NCI-H1930 (cell line): ENCODE measurements around the gene ATF6.
A peak's percentile ranks its signal among the peaks of the same experiment; 100 is the strongest.
"Not testable (repeated sequence)": the region's sequence is repeated elsewhere in the genome, so short reads cannot be mapped to it uniquely, and the experiment has no call there.

Experiments
- DNase-seq, 2 experiments: peaks; one replicate each; lab custom pipeline; 2025; lab: John Stamatoyannopoulos, UW

Gene ATF6

DNA sequence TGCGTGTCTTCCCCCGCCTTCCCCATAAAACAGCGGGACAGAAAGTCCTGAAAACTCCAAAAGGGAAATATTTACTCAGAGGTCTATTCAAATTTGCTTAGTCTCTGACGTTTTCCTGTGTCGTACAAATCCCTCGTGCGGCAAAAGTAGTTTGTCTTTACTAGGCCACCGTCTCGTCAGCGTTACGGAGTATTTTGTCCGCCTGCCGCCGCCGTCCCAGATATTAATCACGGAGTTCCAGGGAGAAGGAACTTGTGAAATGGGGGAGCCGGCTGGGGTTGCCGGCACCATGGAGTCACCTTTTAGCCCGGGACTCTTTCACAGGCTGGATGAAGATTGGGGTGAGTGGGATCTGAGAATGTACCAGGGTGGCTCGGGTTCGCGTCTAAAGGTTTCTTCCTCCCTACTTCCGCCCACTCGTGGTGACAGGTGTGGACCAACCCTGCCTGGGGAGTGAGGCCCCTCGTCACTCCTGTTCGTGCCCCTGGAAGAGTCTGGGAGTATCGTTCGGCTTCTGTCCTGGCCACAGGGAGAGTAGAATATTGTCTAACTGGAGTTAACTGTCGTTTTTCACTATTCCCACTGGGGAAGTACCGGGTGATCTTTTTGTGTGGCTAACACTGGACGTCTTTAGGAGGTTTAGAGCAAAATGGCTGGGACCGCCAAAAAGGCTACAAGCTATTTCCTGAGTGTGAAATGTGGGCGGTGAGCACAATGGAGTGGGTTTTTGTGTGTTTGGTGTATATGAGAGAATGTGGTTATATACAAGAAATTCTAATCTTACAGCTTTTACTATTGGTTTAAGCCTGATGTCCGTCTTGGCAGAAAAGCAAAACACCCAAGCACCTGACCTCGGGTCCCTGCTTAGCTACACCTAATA, at the start of gene ATF6:
TSS of gene ATF6 (plus strand) at position 219 of the 880 bp plus-strand sequence. CDS start at position 260, 41 bp downstream.
- peak; percentile 70 to 89 for DNase-seq

DNA sequence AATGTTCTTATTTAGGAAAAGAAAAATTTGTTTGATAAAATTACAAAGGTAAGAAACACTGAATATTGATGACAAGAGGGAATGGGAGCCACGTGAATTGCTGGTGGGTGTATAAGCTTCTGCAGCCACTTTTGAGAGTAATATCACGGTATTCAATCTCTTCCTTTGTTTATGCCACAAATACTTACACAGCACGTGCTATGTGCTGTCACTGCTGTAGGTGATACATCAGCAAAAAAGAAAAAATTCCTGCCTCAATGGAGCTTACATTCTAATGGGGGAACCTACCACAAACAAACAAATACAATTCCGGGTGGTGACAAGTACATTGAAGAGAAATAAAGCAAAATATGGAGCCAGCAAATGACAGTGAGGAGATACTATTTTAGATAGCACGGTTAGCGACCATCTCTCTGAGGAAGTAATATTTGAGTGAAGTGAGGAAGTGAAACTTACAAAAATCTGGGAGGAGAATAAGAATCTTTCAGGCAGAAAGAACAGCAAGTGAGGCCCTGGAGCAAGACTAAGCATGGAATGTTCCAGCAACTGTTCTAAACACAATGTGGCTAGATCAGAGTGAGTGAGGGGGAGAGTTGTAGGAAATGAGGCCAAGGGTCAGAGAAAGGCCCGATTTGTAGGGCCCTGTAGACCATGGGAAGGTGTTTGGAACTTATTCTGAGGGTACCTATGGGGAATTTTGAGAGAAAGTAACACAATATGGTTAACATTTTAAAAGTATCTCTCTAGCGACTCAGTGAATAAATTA, 47.4 kb upstream of the ATF6 start:
- DNase-seq = no peak

GRCh38 chr1:161719325-161719611, 46.9 kb upstream of the ATF6 start:
- DNase-seq = no peak

- DNase-seq = no peak
These were observed 45.7 kb upstream of the ATF6 start for GRCh38 chr1:161720422-161720821.

DNA sequence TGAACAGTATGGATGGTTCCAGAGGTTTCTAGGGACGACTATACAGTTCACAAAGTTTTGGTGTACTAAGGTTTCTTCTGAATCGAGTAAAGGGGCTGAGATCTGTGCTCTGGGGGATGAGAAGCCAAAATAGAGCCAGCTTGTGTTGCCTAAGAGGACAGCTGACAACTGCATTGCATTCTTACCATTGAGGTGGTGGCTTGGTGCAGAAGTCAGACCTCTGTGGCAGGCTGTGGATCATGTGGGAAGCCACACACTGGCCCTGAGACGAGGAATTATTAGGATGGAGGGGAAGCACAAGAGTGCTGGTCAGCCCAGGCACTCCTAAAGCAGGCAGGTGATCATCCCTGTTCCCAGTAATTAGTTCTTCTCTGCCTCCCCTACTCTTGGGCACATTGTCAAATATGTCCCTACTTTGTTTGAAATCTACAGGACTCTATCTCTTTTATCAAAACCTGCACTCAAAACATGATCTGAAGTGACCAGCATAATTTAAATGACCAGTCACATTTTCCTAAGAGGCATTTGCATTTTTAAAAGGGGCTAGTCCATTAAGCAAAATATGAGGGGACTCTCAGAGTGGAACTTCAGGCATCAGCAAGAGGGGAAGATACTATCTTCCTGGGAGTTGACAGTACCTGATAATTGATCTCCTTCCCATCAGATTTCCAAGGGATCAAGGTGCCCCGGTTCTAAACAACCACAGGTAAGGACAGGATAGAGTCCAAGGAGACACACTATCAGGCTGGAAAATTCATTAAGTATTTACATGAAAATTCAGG, 45.0 kb upstream of the ATF6 start, which contains the start of gene FCRLB:
TSS of gene FCRLB (plus strand) at position 589 of the 782 bp plus-strand sequence. CDS start 1,129 bp downstream, outside the sequence.
- no peak for DNase-seq

DNA sequence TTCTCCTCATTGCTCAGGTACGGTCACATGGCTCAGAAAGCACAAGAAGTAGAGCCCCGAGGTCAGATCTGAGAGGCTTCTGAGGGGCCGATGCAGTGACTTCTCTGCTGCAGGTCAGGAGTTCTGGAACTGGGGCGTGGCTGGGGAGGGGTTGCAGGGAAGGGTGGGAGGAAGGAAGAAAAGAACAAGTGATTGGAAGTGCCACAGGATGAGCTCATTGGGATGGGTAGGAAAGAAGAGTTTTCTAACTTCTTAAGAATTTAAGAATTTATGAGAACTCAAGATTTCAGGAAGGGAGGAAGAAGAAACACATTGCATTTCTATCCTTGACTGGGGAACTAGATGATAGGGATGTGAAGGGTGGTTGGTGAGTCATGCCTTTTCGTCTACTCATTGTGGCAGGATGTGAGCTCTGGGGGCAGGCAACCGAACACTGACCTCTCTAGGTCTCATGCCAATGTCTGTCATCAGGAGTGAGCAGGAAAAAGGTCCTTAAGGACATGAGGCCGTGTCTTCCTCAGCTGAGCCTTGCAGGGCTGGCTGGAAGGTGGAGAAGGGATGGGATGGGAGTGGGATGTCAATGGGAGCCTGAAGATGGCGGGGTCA, 44.3 kb upstream of the ATF6 start:
- no peak for DNase-seq

GRCh38 chr1:161722406-161722805, 43.7 kb upstream of the ATF6 start:
- no peak for DNase-seq

DNA sequence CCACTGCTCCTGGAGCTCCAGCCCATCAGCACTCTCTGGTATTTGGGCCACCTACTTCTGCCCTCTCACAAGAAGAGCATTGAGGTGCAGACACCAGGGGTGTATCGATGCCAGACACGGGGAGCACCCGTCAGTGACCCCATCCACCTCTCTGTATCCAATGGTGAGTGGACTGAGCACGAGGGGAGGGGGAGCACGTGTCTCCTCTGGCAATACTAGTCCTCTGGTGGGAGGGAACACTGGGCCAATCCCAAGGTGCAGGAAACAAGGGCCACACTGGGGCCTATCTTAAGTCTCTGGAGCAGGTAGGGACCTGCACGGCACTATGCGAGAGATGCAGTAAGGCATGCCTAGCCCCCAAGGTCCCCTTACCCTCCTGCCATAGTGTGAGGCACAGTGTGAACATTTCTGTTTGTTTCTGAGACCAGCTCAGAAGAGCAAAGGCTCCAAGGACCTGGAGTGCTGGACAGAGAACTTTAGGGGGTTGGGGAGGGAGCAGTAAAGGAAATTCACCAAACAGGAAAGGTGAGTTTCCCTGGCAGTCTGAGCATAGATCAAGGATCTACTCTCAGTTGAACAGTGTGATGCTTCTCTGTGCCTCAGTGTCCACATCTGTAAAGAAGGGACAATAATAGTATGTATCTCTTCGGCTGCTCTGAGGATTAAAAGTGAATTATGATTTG, 42.5 kb upstream of the ATF6 start:
- no peak for DNase-seq

DNA sequence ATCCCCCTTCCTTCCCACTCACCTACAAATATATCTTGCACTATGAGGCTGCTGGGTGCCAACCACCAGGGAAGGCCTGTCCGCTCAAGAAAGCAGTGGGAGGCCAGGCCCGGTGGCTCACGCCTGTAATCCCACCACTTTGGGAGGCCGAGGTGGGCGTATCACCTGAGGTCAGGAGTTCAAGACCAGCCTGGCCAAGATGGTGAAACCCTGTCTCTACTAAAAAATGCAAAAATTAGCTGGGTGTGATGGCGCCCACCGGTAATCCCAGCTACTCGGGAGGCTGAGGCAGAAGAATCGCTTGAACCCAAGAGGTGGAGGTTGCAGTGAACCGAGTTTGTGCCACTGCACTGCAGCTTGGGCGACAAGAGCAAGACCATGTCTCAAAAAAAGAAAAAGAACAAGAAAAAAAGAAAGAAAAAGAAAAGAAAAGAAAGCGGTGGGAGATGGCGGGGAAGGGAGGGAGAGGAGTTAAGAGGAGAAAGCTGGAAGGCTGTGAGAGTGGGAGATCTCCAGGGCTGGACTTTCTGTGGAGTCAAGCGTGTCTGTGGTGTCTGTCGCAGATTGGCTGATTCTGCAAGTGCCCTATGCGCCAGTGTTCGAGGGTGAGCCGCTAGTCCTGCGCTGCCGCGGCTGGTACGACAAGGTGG, 40.7 kb upstream of the ATF6 start:
- not testable (repeated sequence) for DNase-seq

GRCh38 chr1:161725908-161726472, 40.1 kb upstream of the ATF6 start:
- DNase-seq = peak in 1 of 2 experiments; percentile 15

GRCh38 chr1:161726473-161727255, 39.5 kb upstream of the ATF6 start:
- DNase-seq = peak; percentile 56 to 70

GRCh38 chr1:161727256-161727924, 38.7 kb upstream of the ATF6 start:
- DNase-seq = no peak

GRCh38 chr1:161728376-161729226, 37.5 kb upstream of the ATF6 start:
- DNase-seq = no peak

DNA sequence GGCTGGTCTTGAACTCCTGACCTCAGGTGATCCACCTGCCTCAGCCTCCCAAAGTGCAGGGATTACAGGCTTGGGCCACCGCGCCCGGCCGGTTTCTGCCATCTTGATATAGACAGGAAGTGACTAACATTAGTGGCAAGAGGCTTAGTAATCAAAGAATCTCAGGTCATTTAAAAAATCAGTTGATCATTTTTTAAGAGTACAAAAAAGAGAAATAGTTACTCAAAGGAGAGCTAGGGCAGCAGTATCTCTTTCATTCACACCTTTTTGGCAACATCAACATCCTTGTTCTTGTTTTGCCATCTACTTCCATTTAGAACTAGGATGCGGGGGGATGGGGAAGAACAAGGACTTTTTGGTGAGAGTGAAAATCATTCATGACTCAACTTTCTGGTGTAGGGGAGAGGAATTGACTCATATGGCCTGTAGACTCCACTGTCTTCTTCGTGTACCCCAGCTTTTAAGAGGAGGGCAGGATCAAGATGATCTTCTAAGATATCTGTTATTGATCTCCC, 36.0 kb upstream of the ATF6 start:
- DNase-seq = no peak

GRCh38 chr1:161731241-161731640, 34.9 kb upstream of the ATF6 start:
- no peak for DNase-seq

GRCh38 chr1:161731981-161732718, 34.0 kb upstream of the ATF6 start:
- no peak for DNase-seq

DNA sequence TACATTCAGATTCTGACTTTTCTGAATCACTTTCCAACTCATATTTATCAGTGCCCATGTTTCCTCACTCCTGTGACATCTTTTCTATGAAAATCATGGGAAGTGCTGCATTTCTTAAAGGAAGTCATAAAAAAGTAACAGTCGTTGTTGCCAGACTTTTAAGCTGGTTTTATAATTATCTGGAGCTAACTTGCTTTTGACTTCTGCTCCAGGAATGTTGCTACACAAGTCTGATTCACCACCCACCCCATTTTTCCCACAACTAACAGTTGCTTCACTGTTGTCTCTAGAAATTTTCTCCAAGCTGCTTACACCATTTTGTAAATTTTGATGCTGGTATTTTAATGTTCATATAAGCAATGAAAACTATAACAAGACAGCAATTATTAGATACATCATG, 32.6 kb upstream of the ATF6 start:
- DNase-seq = no peak
